Pulmonary artery endothelial cell (primary cell): ENCODE measurements around the gene FSTL4. TPM values are rescaled to one million over a fixed set of nuclear protein-coding genes. Genes with fewer than 3 reads are reported as not detected.

Experiments used
- DNase-seq: peaks from one replicate; pipeline ENCODE4 v3.0.0-alpha.2; 2011; ENCODE audit warnings: low read depth, low spot score
- total RNA-seq: library from RNA; depleted of rRNA; stranded (reverse); fragments of >200 nt; gene quantifications from 2 replicates; pipeline ENCODE4 v1.2.3, GENCODE V29; 2014

The FSTL4 gene
- not detected in 2 replicates for total RNA-seq

- no peak for DNase-seq
Observed at GRCh38 chr5:133612249-133612860, at the start of gene FSTL4. TSS of gene FSTL4 (minus strand) at chr5:133612541.

DNA sequence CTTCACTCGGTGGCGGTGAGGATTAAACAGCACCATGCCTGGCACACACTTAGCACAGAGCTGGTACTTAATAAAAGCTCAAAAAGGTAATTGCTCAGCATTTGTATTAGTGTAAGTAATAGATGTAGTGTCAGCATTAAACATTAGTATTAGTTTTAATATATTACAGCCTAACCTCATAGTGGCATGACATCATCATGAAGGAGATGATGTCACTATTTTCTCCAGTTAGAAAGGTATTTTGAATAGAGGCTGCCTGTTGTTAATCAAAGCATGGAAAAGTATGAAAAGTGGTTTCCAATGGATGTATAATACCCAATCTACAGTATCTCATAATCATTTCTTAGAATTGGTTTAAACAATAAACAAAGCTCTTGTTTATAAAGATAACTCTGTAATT lies 49.0 kb upstream of the FSTL4 start:
- DNase-seq, result no peak

DNA sequence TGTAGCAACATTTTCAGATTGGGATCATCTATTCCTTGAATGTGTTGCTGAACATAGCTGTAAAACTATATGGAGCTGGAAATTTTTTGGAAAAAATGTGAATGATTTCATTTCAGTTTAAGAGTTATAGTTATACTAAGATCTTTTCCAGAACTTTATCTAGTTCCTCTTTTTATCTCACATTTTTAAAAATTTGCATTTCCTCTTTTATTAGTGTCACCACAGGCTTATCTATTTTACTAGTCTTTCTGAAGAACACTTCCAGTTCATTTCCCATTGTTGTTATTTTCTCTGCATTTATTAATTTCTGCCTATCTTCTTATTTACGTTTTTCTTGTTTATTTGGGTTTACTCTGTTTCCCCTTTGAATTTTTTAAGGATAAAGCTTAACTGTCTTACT lies 46.0 kb upstream of the FSTL4 start:
- no peak for DNase-seq

DNA sequence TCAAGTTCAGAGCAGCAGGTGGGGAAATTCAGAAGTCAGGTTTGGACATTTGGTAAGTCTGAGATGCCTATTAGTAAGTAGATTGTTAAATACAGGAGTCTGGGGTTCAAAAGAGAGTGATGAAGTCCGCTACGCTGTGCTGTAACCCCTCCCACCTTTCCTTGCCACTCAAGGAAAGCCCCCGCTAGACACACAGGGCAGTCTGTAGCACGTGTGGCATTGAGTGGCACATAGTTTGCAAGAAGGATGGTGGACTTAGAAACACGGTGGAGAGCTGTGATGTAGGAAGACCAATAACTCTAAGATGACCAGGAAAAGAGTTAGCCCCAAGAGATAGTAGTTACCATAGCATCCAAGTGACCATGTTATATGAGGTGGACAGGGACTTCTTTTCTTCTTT lies 44.7 kb upstream of the FSTL4 start:
- no peak for DNase-seq

DNA sequence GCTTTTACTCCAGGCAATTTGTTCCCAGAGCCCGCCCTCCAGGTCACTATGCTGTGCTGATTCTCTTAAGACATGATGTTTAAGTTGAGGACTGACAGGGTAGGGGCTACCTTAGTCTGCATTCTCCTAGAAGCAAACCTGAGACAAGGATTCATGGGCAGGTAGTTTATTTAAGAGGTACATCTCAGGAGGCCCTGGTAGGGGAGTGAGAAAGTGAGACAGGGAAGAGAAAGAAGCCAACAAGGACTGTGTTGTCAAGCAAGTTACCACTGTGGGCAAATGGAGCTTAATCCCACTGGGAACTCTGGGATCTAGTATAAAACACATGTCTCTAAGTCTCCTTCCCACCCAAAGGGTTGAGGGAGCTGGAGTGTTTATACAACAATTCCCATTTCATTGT lies 43.6 kb upstream of the FSTL4 start:
- no peak for DNase-seq

DNA sequence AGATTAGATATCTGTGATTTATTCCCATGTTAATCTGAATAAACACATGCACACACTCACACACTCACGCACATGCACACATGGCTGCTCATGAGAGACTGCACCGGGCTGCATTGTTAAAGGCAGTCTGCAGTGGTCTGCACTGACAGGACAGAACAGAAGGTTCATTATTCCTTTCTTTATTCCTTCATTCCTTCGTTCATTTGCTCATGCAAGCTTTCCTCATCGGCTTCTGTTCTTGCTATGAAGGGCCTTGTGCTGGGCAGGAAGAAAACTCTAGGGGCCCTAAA lies 41.4 kb upstream of the FSTL4 start:
- DNase-seq, result no peak

DNA sequence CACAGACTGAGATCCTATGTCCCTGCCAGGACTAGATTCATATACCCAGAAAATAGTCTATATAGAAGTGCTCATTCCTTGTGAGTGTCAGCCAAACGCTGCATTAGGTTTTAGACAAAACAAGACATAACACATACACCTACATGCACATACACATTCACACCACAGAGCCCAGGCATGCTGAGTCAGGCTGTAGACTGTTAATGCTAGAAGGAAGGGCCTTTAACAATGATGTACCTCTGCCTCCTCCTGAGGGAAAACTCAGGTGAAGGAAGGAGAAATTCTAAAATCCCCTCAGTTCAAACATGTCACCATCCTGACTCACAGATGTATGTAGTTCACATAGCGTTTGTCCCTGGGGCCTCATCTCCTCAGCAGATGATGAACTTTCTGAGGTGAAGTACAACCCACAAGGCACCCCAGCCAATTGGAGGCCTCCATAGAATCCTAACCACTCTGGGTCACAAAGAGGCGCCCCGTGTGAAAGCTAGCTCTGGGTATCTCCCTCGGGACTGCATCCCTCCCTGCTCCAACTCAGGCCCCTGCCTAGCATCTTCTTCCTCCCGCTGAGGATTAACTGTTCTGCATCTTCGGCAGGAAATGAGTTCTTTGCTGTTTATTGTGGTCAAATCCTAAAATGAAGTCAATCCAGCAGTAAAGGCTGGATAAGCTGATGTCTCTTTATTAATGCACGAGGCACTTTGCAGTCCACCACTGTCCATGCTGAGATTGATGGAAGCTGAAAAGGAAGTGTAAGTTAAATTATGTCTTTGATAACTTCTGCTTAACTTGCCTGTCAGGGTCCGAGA lies 40.8 kb upstream of the FSTL4 start:
- no peak for DNase-seq

DNA sequence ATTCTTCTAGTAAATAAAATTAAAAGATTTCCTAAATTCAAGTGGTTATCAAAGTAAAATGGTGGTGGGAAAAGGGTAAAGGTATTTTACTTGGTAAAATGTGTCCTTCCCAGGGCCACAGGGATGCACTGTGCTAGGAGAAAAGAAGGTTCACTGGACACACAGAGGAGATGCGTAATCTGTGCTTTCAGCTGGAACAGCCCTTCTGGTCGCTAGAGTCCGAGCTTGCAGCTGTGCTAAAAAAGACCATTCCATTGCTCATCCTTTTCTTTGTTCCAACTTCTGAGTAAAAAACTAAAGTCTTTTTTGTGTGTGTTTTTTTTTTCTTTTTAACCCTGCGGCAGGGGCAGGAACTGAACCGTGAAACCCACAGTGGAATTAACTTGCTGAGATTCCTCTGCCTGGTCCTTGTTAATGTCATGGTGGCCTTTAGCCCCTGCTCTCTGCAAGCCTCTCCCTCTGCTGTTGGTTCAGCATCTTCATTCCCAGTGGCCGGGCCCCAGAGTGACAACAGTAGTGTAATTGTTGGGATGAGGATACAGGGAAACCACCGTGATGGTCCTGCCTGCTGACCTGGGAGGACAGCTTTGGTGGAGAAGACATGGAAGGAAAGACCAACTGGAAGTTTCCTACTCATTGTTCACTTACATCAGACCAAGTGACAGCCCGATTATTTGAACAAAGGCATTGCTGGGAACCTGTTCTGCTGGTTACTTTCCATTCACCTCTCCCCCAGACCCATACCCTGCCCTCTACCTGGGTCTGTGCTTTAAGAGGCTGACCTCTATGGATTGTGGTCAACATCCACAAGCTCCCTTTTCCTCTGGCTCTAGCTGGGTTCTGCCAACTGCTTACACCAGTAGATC lies 31.9 kb upstream of the FSTL4 start:
- DNase-seq, result no peak

GRCh38 chr5:133643365-133643764 lies 31.0 kb upstream of the FSTL4 start:
- DNase-seq, result no peak

DNA sequence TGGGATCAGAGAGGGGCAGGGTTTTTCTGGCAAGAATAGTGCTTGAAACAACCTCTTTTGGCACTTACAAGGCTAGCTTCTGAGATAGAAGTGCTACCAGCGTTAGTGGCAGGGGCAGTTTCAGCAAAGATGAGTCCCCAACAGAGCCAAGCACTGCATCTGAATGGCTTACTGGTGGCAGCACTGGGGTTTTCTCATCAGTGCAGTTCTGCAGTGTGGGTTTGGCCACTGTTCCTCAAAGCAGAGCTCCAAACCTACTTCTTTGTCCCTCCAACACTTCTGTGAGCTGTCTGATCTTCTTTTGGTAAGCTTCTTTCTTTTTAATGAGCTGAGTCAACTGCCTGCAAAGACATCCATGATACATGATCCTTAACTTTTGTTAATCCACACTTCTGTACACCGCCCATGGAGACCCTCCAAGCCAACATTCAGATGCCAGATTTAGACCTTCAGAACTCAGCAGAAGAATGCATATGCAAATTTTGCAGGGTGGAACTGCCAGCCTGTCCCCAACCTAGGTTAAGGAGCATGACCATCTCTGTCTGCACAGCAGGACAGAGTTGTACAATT lies 29.9 kb upstream of the FSTL4 start:
- no peak for DNase-seq

GRCh38 chr5:133641683-133642082 lies 29.3 kb upstream of the FSTL4 start:
- DNase-seq, result no peak

GRCh38 chr5:133639850-133640528 lies 27.6 kb upstream of the FSTL4 start:
- DNase-seq, result no peak

- DNase-seq, result no peak
Observed at GRCh38 chr5:133638436-133638835, 26.1 kb upstream of the FSTL4 start.

- DNase-seq, result no peak
Observed at GRCh38 chr5:133637206-133637605, 24.9 kb upstream of the FSTL4 start.

DNA sequence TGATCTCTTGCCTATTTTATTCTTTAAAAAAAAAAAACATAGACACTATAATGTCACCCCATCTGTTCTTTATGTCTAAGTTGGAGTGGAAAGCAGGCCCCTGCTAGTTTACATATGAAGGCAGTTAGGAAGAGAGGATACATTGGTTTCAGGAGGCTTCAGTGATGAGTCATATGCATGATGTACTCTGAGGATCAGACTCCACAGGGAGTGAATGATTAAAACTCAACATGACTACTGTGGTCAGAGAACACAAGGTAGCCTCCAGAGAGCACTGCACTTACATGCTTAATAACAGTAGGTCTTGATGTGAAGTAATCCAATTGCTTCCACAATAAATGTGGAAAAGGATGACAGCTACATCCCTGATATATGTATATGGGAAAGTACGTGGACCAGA lies 22.7 kb upstream of the FSTL4 start:
- no peak for DNase-seq

DNA sequence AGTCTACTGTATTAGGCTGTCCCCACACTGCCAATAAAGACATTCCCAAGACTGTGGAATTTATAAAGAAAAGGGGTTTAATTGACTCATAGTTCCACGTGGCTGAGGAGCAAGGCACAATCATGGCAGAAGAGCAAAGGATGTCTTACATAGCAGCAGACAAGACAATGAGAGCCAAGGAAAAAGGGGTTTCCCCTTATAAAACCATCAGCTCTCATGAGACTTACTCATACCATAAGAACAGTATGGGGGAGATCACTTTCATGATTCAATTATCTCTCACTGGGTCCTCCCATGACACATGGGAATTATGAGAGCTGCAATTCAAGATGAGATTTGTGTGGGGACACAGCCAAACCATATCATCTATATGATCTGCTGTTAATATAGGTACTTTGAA lies 14.8 kb upstream of the FSTL4 start:
- DNase-seq, result no peak

- DNase-seq, result no peak
Observed at GRCh38 chr5:133624316-133624715, 12.0 kb upstream of the FSTL4 start.

DNA sequence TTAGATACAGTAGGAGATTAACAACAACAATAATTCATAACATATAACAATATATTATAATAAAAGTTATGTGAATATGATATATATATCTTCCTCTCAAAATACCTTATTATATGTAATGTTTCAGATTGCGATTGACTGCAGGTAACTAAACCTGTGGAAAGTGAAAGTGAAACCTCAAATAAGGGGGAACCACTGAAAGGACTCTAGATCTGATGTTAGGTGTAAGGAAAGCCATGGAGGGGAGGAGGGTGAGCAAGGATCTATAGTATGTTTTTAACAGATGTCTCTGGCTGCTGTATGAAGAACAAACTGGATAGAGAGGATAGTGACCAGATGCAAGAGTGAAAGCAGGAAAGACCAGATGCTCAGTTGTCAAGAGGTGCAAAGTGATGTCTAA lies 5.8 kb upstream of the FSTL4 start:
- DNase-seq, result no peak

DNA sequence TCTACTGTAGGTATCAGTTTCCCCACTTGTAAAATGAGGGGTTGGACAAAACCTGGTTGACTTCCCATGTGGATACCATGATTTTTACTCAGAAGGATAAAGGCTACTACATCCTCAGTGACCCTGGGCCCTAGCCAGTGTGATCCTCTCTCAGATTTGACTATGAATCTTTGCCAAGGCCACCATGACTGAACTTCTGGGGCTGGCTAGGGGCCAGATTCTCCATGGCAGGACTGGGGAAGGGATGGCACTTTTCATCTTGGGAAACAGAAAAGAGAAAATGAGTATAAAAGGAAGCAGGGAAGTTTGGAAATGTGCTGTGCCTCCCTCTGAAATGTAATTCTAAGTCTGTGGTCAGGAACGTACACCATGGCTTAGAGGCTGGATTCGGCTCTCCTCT lies 1.4 kb upstream of the FSTL4 start:
- no peak for DNase-seq

GRCh38 chr5:133613184-133613583 lies 843 bp upstream of the FSTL4 start:
- DNase-seq, result no peak

- no peak for DNase-seq
Observed at GRCh38 chr5:133611357-133612248, 738 bp downstream of the FSTL4 start.
